IPS DF 6.9 (cell line): Measurements from ENCODE around the gene NAGA.
"Not testable (repeated sequence)": the region's sequence is repeated elsewhere in the genome, so short reads cannot be mapped to it uniquely, and the experiment has no call there.

ENCODE experiments used
- DNase-seq: peaks from one replicate; pipeline ENCODE4 v3.0.0-alpha.2; 2013; ENCODE audit warnings: low read depth, low spot score
- H3K27ac ChIP-seq: one replicate; pipeline ENCODE4 v1.5.1; 2013; ENCODE audit warnings: low read length, control low read depth
- H3K27me3 ChIP-seq: 2 replicates; pipeline ENCODE4 v1.6.1; 2013; ENCODE audit warnings: mild to moderate bottlenecking, low read length; ENCODE audit not compliant: control insufficient read depth, insufficient read depth
- H3K36me3 ChIP-seq: 2 replicates; pipeline ENCODE4 v1.6.1; 2013; ENCODE audit warnings: low read length; ENCODE audit not compliant: control insufficient read depth, insufficient read depth
- H3K4me1 ChIP-seq: 2 replicates; pipeline ENCODE4 v1.6.1; 2013; ENCODE audit warnings: low read length; ENCODE audit not compliant: control insufficient read depth, insufficient read depth
- H3K4me3 ChIP-seq: 2 replicates; pipeline ENCODE4 v1.5.1; 2013; ENCODE audit warnings: mild to moderate bottlenecking, low read length
- H3K9me3 ChIP-seq: 2 replicates; pipeline ENCODE4 v1.6.1; 2013; ENCODE audit warnings: low read length, inconsistent platforms; ENCODE audit not compliant: control insufficient read depth, insufficient read depth
- WGBS: extraction: QIAGEN DNeasy Blood & Tissue Kit; methylation state at CpG from one replicate; pipeline ENCODE4 v1.1.7; 2013; ENCODE audit warnings: mixed read lengths, missing lambda C conversion rate; ENCODE audit not compliant: insufficient read length, insufficient coverage; 5-methylcytosine and 5-hydroxymethylcytosine counted together

NAGA gene

GRCh38 chr22:42074846-42075676 is 4.4 kb upstream of the NAGA start:
- no CpG with 5 or more reads among the region's 9 CpGs for WGBS
- no peak overlapping the region for H3K27ac ChIP-seq
- no peaks in the 10 kb centered on the region for H3K36me3 ChIP-seq
- H3K4me3 ChIP-seq = no peak overlapping the region
- no peaks in the 10 kb centered on the region for H3K9me3 ChIP-seq
- H3K27me3 ChIP-seq = no peaks in the 10 kb centered on the region
- peaks cover 4% of the 10 kb centered on the region; the same call in 1 of the 2 replicates for H3K4me1 ChIP-seq
- DNase-seq = no peak

GRCh38 chr22:42074132-42074811 is 3.7 kb upstream of the NAGA start, which contains the start of gene PHETA2:
TSS of gene PHETA2 (plus strand) at chr22:42074248. CDS start at chr22:42077294, 3,046 bp downstream.
- Histone ChIP-seq H3K36me3 (no peaks in the 10 kb centered on the region), H3K4me1 (peaks cover 5% of the 10 kb centered on the region; the same call in 1 of the 2 replicates), H3K27me3 (no peaks in the 10 kb centered on the region), H3K4me3 (peak within 1 kb of the TSS; percentile 34; the same call in 1 of the 2 replicates), H3K9me3 (no peaks in the 10 kb centered on the region), H3K27ac (no peak within 1 kb of the TSS)
- no CpG with 5 or more reads among the region's 55 CpGs for WGBS
- no peak for DNase-seq

GRCh38 chr22:42073621-42074041 is 3.0 kb upstream of the NAGA start:
- Histone ChIP-seq H3K4me1 (peaks cover 5% of the 10 kb centered on the region), H3K27ac (no peak overlapping the region), H3K36me3 (no peaks in the 10 kb centered on the region), H3K27me3 (no peaks in the 10 kb centered on the region), H3K4me3 (no peak overlapping the region), H3K9me3 (no peaks in the 10 kb centered on the region)
- no CpG with 5 or more reads among the region's 14 CpGs for WGBS
- no peak for DNase-seq

GRCh38 chr22:42072606-42073330 is 2.2 kb upstream of the NAGA start:
- Histone ChIP-seq H3K4me1 (peaks cover 5% of the 10 kb centered on the region), H3K27me3 (no peaks in the 10 kb centered on the region), H3K27ac (no peak overlapping the region), H3K36me3 (no peaks in the 10 kb centered on the region), H3K9me3 (no peaks in the 10 kb centered on the region), H3K4me3 (no peak overlapping the region)
- DNase-seq = no peak
- no CpG with 5 or more reads among the region's 8 CpGs for WGBS

- H3K27ac ChIP-seq, H3K4me3 ChIP-seq: not testable (repeated sequence)
These were observed 896 bp upstream of the NAGA start for GRCh38 chr22:42071508-42071907.

GRCh38 chr22:42069801-42070516 is 653 bp downstream of the NAGA start:
- H3K4me1 ChIP-seq = peaks cover 12% of the 10 kb centered on the region
- H3K4me3 ChIP-seq = peak overlapping the region; percentile 56; the same call in 1 of the 2 replicates
- peaks cover 3% of the 10 kb centered on the region; the same call in 1 of the 2 replicates for H3K36me3 ChIP-seq
- H3K27ac ChIP-seq = no peak overlapping the region
- no peaks in the 10 kb centered on the region for H3K27me3 ChIP-seq
- no peaks in the 10 kb centered on the region for H3K9me3 ChIP-seq
- no CpG with 5 or more reads among the region's 19 CpGs for WGBS
- no peak for DNase-seq

More at GRCh38 chr22:42071508-42071907, 896 bp upstream of the NAGA start:
- not testable (repeated sequence) for H3K27me3 ChIP-seq, H3K9me3 ChIP-seq, H3K36me3 ChIP-seq, DNase-seq, H3K4me1 ChIP-seq
- WGBS = no CpG with 5 or more reads among the region's 7 CpGs

GRCh38 chr22:42068291-42068690 is 2.3 kb downstream of the NAGA start:
- H3K9me3 ChIP-seq = no peaks in the 10 kb centered on the region

GRCh38 chr22:42067671-42068251 is 2.9 kb downstream of the NAGA start:
- no peak for DNase-seq

More at GRCh38 chr22:42068291-42068690, 2.3 kb downstream of the NAGA start:
- Histone ChIP-seq H3K4me1 (peaks cover 14% of the 10 kb centered on the region), H3K27me3 (no peaks in the 10 kb centered on the region), H3K27ac (no peak overlapping the region), H3K4me3 (no peak overlapping the region), H3K36me3 (peaks cover 5% of the 10 kb centered on the region; the same call in 1 of the 2 replicates)
- no peak for DNase-seq
- WGBS = no CpG with 5 or more reads among the region's 4 CpGs

GRCh38 chr22:42066937-42067336 is 3.7 kb downstream of the NAGA start:
- WGBS = no CpG with 5 or more reads among the region's 10 CpGs
- Histone ChIP-seq H3K36me3 (peaks cover 5% of the 10 kb centered on the region; the same call in 1 of the 2 replicates), H3K4me1 (peaks cover 14% of the 10 kb centered on the region)

More at GRCh38 chr22:42067671-42068251, 2.9 kb downstream of the NAGA start:
- H3K4me1 ChIP-seq = peaks cover 14% of the 10 kb centered on the region
- no peaks in the 10 kb centered on the region for H3K9me3 ChIP-seq
- WGBS = no CpG with 5 or more reads among the region's 14 CpGs
- no peaks in the 10 kb centered on the region for H3K27me3 ChIP-seq
- H3K27ac ChIP-seq = no peak overlapping the region
- peaks cover 5% of the 10 kb centered on the region; the same call in 1 of the 2 replicates for H3K36me3 ChIP-seq
- no peak overlapping the region for H3K4me3 ChIP-seq

More at GRCh38 chr22:42066937-42067336, 3.7 kb downstream of the NAGA start:
- DNase-seq = no peak
- Histone ChIP-seq H3K27ac (no peak overlapping the region), H3K27me3 (no peaks in the 10 kb centered on the region), H3K9me3 (no peaks in the 10 kb centered on the region), H3K4me3 (no peak overlapping the region)
